Stromal cell of bone marrow (primary cell): ENCODE measurements around the gene CRKL.

Experiments used
- DNase-seq: peaks from one replicate; pipeline ENCODE4 v3.0.0-alpha.2; 2012; ENCODE audit warnings: low read depth

The CRKL gene

GRCh38 chr22:20952544-20953341 lies 35.5 kb downstream of the CRKL start:
- DNase-seq: no peak

- no peak for DNase-seq
Observed at GRCh38 chr22:20953342-20953608, 36.1 kb downstream of the CRKL start.

- no peak for DNase-seq
Observed at GRCh38 chr22:20953668-20954500, 36.7 kb downstream of the CRKL start.

GRCh38 chr22:20955548-20955947 lies 38.3 kb downstream of the CRKL start:
- DNase-seq: no peak

- no peak for DNase-seq
Observed at GRCh38 chr22:20956258-20957101, 39.3 kb downstream of the CRKL start.

- no peak for DNase-seq
Observed at GRCh38 chr22:20957102-20957682, 40.0 kb downstream of the CRKL start.

GRCh38 chr22:20957683-20958431 lies 40.6 kb downstream of the CRKL start:
- DNase-seq: no peak

GRCh38 chr22:20959578-20960461 lies 42.6 kb downstream of the CRKL start:
- DNase-seq: no peak

- DNase-seq: no peak
Observed at GRCh38 chr22:20960609-20961008, 43.4 kb downstream of the CRKL start.

GRCh38 chr22:20962491-20962945 lies 45.3 kb downstream of the CRKL start:
- DNase-seq: no peak

GRCh38 chr22:20963201-20964052 lies 46.2 kb downstream of the CRKL start:
- DNase-seq: no peak

- no peak for DNase-seq
Observed at GRCh38 chr22:20964090-20964798, 47.0 kb downstream of the CRKL start.

- no peak for DNase-seq
Observed at GRCh38 chr22:20964799-20965103, 47.5 kb downstream of the CRKL start.

- no peak for DNase-seq
Observed at GRCh38 chr22:20965104-20965887, 48.1 kb downstream of the CRKL start.

GRCh38 chr22:20965888-20966855 lies 49.0 kb downstream of the CRKL start:
- DNase-seq: no peak

- DNase-seq: no peak
Observed at GRCh38 chr22:20966883-20967696, 49.9 kb downstream of the CRKL start, which contains the start of gene AIFM3. Gene AIFM3, plus strand, starts transcription at chr22:20967255. Its CDS starts 690 bp downstream, at chr22:20967945.
